ENCODE measurements around the gene ELMO1. TPM values are rescaled to one million over a fixed set of nuclear protein-coding genes. Genes with fewer than 3 reads are reported as not detected.
A peak's percentile ranks its signal among the peaks of the same experiment; 100 is the strongest.

Gene ELMO1
- total RNA-seq, 6 donors from 2014 or later: 51.4 to 204 (median 73.7) TPM

GRCh38 chr7:37095122-37095521 is 353.5 kb downstream of the ELMO1 start:
- Histone ChIP-seq H3K27me3 (no peaks in the 10 kb centered on the region), H3K36me3 (peaks cover 0 to 25% (median 0%) of the 10 kb centered on the region in 4 donors), H3K4me1 (peaks cover 0 to under 1% (median 0%) of the 10 kb centered on the region in 4 donors), H3K4me3 (no peak overlapping the region), H3K27ac (no peak overlapping the region), H3K9me3 (no peaks in the 10 kb centered on the region)
- DNase-seq (no peak), ATAC-seq (ENCODE audit: low FRiP score in 2 of 2) (no peak)
- 62 to 65% methylated on average over 1 of the region's 1 CpG for WGBS, 2 donors
- TF ChIP-seq EP300 (IDR thresholded peaks at IDR 0.05): no peak
- no peak for TF ChIP-seq POLR2AphosphoS5 (IDR thresholded peaks at IDR 0.05)
- no peak for TF ChIP-seq CTCF (IDR thresholded peaks at IDR 0.05)
- TF ChIP-seq POLR2A (IDR thresholded peaks at IDR 0.05): no peak

GRCh38 chr7:37093257-37093656 is 355.4 kb downstream of the ELMO1 start:
- H3K9me3 ChIP-seq: no peaks in the 10 kb centered on the region
- H3K27ac ChIP-seq: no peak overlapping the region
- peaks cover 0 to 4% (median 0%) of the 10 kb centered on the region in 4 donors for H3K4me1 ChIP-seq
- H3K36me3 ChIP-seq: peaks cover 0 to 25% (median 0%) of the 10 kb centered on the region in 4 donors
- ATAC-seq (ENCODE audit: low FRiP score in 2 of 2) (no peak), DNase-seq (no peak)
- H3K4me3 ChIP-seq: no peak overlapping the region
- no peaks in the 10 kb centered on the region for H3K27me3 ChIP-seq
- no peak for TF ChIP-seq CTCF (IDR thresholded peaks at IDR 0.05)
- TF ChIP-seq POLR2A (IDR thresholded peaks at IDR 0.05): no peak
- no peak for TF ChIP-seq POLR2AphosphoS5 (IDR thresholded peaks at IDR 0.05)
- TF ChIP-seq EP300 (IDR thresholded peaks at IDR 0.05): no peak

GRCh38 chr7:37092548-37092947 is 356.1 kb downstream of the ELMO1 start:
- WGBS, 2 donors: 83 to 88% methylated on average over 6 of the region's 6 CpGs
- Histone ChIP-seq H3K36me3 (peaks cover 0 to 25% (median 0%) of the 10 kb centered on the region in 4 donors), H3K9me3 (no peaks in the 10 kb centered on the region), H3K27ac (no peak overlapping the region), H3K4me3 (no peak overlapping the region), H3K4me1 (peaks cover 0 to 4% (median 0%) of the 10 kb centered on the region in 4 donors), H3K27me3 (no peaks in the 10 kb centered on the region)
- no peak for TF ChIP-seq POLR2A (IDR thresholded peaks at IDR 0.05)
- TF ChIP-seq EP300 (IDR thresholded peaks at IDR 0.05): no peak
- TF ChIP-seq CTCF (IDR thresholded peaks at IDR 0.05): no peak
- TF ChIP-seq POLR2AphosphoS5 (IDR thresholded peaks at IDR 0.05): no peak
- DNase-seq: peak in 1 of 2 donors; percentile 65
- ATAC-seq (ENCODE audit: low FRiP score in 2 of 2): peak; percentile 46 to 86

GRCh38 chr7:37089972-37090371 is 358.7 kb downstream of the ELMO1 start:
- Histone ChIP-seq H3K27me3 (no peaks in the 10 kb centered on the region), H3K36me3 (peaks cover 0 to 8% (median 0%) of the 10 kb centered on the region in 4 donors), H3K4me1 (peaks cover 0 to 4% (median 0%) of the 10 kb centered on the region in 4 donors), H3K4me3 (no peak overlapping the region), H3K9me3 (no peaks in the 10 kb centered on the region), H3K27ac (no peak overlapping the region)
- 83 to 84% methylated on average over 3 to 4 of the region's 4 CpGs for WGBS, 2 donors
- no peak for TF ChIP-seq POLR2AphosphoS5 (IDR thresholded peaks at IDR 0.05)
- no peak for TF ChIP-seq CTCF (IDR thresholded peaks at IDR 0.05)
- no peak for TF ChIP-seq POLR2A (IDR thresholded peaks at IDR 0.05)
- no peak for TF ChIP-seq EP300 (IDR thresholded peaks at IDR 0.05)
- peak in 1 of 2 donors; percentile 37 for ATAC-seq (ENCODE audit: low FRiP score in 2 of 2)
- DNase-seq: no peak

- ATAC-seq (ENCODE audit: low FRiP score in 2 of 2): no peak
- peaks cover 0 to 13% (median 4%) of the 10 kb centered on the region in 4 donors for H3K4me1 ChIP-seq
- no peaks in the 10 kb centered on the region for H3K36me3 ChIP-seq
- TF ChIP-seq POLR2AphosphoS5 (IDR thresholded peaks at IDR 0.05) (no peak), POLR2A (IDR thresholded peaks at IDR 0.05) (no peak), CTCF (IDR thresholded peaks at IDR 0.05) (no peak), EP300 (IDR thresholded peaks at IDR 0.05) (no peak)
- no peak overlapping the region for H3K27ac ChIP-seq
- no peak for DNase-seq
- no peak overlapping the region for H3K4me3 ChIP-seq
- no peaks in the 10 kb centered on the region for H3K27me3 ChIP-seq
- 94% methylated on average over 5 of the region's 5 CpGs for WGBS, 2 donors
- H3K9me3 ChIP-seq: no peaks in the 10 kb centered on the region
These were observed 363.1 kb downstream of the ELMO1 start for GRCh38 chr7:37085600-37085999.
